HPDE6-E6E7 (cell line): Measurements from ENCODE around the gene STT3A.

ENCODE experiments used
- DNase-seq: peaks from one replicate; pipeline ENCODE4 v3.0.0; 2011; ENCODE audit warnings: missing footprints; ENCODE audit errors: extremely low spot score

The STT3A gene

GRCh38 chr11:125588505-125588904 lies 4.1 kb upstream of the STT3A start:
- DNase-seq = no peak

GRCh38 chr11:125591649-125592304 lies 875 bp upstream of the STT3A start:
- DNase-seq = peak; percentile 43

- DNase-seq = no peak
These were observed 615 bp downstream of the STT3A start for GRCh38 chr11:125593114-125593820.

GRCh38 chr11:125594958-125595357 lies 2.3 kb downstream of the STT3A start:
- no peak for DNase-seq

GRCh38 chr11:125600663-125601062 lies 8.0 kb downstream of the STT3A start:
- DNase-seq = no peak

GRCh38 chr11:125603207-125603606 lies 10.6 kb downstream of the STT3A start:
- DNase-seq = no peak

GRCh38 chr11:125605417-125605816 lies 12.8 kb downstream of the STT3A start:
- DNase-seq = no peak

- no peak for DNase-seq
These were observed 16.9 kb downstream of the STT3A start for GRCh38 chr11:125609545-125609944.

GRCh38 chr11:125618383-125618782 lies 25.7 kb downstream of the STT3A start:
- DNase-seq = no peak

- DNase-seq = peak; percentile 25
These were observed 29.3 kb downstream of the STT3A start for GRCh38 chr11:125621995-125622394.

GRCh38 chr11:125623064-125623463 lies 30.4 kb downstream of the STT3A start:
- DNase-seq = no peak

GRCh38 chr11:125624756-125625213 lies 32.1 kb downstream of the STT3A start, which contains the start of gene CHEK1:
Gene CHEK1 (plus strand): TSS chr11:125625163. CDS start chr11:125626769, 1,606 bp downstream.
- no peak for DNase-seq

GRCh38 chr11:125625225-125625629 lies 32.6 kb downstream of the STT3A start:
- DNase-seq = no peak

GRCh38 chr11:125625630-125626287 lies 33.1 kb downstream of the STT3A start:
- peak; percentile 72 for DNase-seq

- DNase-seq = no peak
These were observed 33.8 kb downstream of the STT3A start for GRCh38 chr11:125626288-125626950.

- DNase-seq = no peak
These were observed 34.7 kb downstream of the STT3A start for GRCh38 chr11:125627236-125627910.

- DNase-seq = no peak
These were observed 45.2 kb downstream of the STT3A start for GRCh38 chr11:125637840-125638239.

GRCh38 chr11:125638315-125638714 lies 45.7 kb downstream of the STT3A start:
- no peak for DNase-seq

GRCh38 chr11:125645871-125646270 lies 53.2 kb downstream of the STT3A start:
- DNase-seq = no peak

GRCh38 chr11:125649465-125650166 lies 57.0 kb downstream of the STT3A start:
- DNase-seq = no peak

GRCh38 chr11:125662689-125663088 lies 70.0 kb downstream of the STT3A start:
- no peak for DNase-seq
